HEK293T (cell line): ENCODE data around the gene ATP8A2.

Experiments
- CTCF ChIA-PET: fragments of 350-600 bp; formaldehyde crosslinking; extraction: SDS; loops from one replicate; lab custom pipeline; 2021; ENCODE audit warnings: antibody characterized with exemption, inconsistent platforms; lab: Yijun Ruan, JAX
- POLR2A ChIA-PET: fragments of 350-600 bp; formaldehyde crosslinking; extraction: SDS; loops from one replicate; lab custom pipeline; 2020; ENCODE audit warnings: antibody characterized with exemption, inconsistent platforms; lab: Yijun Ruan, JAX
- DNase-seq: peaks from one replicate; pipeline ENCODE4 v3.0.0; 2012; ENCODE audit warnings: mixed read lengths; ENCODE audit errors: extremely low spot score
- ARNT ChIP-seq: fragments of 450-650 bp; IDR thresholded peaks from 2 replicates; pipeline ENCODE4 v1.6.1; 2017; ENCODE audit warnings: mild to moderate bottlenecking
- BHLHE40 ChIP-seq: fragments of 450-650 bp; IDR thresholded peaks from 2 replicates; pipeline ENCODE4 v1.6.1; 2016; ENCODE audit warnings: mild to moderate bottlenecking, moderate library complexity, borderline replicate concordance
- CTBP1 ChIP-seq: fragments of 450-650 bp; IDR thresholded peaks from 2 replicates; pipeline ENCODE4 v1.6.1; 2016; ENCODE audit warnings: borderline replicate concordance
- ELF4 ChIP-seq: fragments of 450-650 bp; IDR thresholded peaks from 2 replicates; pipeline ENCODE4 v1.6.1; 2017; ENCODE audit warnings: antibody characterized with exemption
- FOXA1 ChIP-seq: fragments of 450-650 bp; IDR thresholded peaks from 2 replicates; pipeline ENCODE4 v1.6.1; 2016; ENCODE audit warnings: mild to moderate bottlenecking
- FOXK2 ChIP-seq: fragments of 450-650 bp; IDR thresholded peaks from 2 replicates; pipeline ENCODE4 v1.6.1; 2016; ENCODE audit warnings: mild to moderate bottlenecking
- FOXM1 ChIP-seq: fragments of 450-650 bp; IDR thresholded peaks from 2 replicates; pipeline ENCODE4 v1.6.1; 2017; ENCODE audit warnings: mild to moderate bottlenecking, borderline replicate concordance
- HDGF ChIP-seq: fragments of 450-650 bp; IDR thresholded peaks from 2 replicates; pipeline ENCODE4 v1.6.1; 2017; ENCODE audit warnings: antibody characterized with exemption, borderline replicate concordance
- L3MBTL2 ChIP-seq: fragments of 450-650 bp; conservative IDR thresholded peaks from 2 replicates; pipeline ENCODE4 v1.6.1; 2016; ENCODE audit warnings: mild to moderate bottlenecking
- LEF1 ChIP-seq: fragments of 450-650 bp; IDR thresholded peaks from 2 replicates; pipeline ENCODE4 v1.6.1; 2017; ENCODE audit warnings: mild to moderate bottlenecking, borderline replicate concordance
- NFRKB ChIP-seq: fragments of 450-650 bp; IDR thresholded peaks from 2 replicates; pipeline ENCODE4 v1.6.1; 2016; ENCODE audit warnings: mild to moderate bottlenecking, moderate library complexity
- SP1 ChIP-seq: fragments of 450-650 bp; IDR thresholded peaks from 2 replicates; pipeline ENCODE4 v1.6.1; 2017
- SUZ12 ChIP-seq: fragments of 450-650 bp; IDR thresholded peaks from 2 replicates; pipeline ENCODE4 v1.6.1; 2016; ENCODE audit warnings: mild to moderate bottlenecking
- TARDBP ChIP-seq: fragments of 450-650 bp; IDR thresholded peaks from 2 replicates; pipeline ENCODE4 v1.6.1; 2016
- ZNF384 ChIP-seq: fragments of 450-650 bp; IDR thresholded peaks from 2 replicates; pipeline ENCODE4 v1.6.1; 2016
- TF ChIP-seq, protein P1 (sequence below): fragments of 450-650 bp; IDR thresholded peaks from 2 replicates; pipeline ENCODE4 v1.6.1; 2016

ATP8A2 gene

DNA sequence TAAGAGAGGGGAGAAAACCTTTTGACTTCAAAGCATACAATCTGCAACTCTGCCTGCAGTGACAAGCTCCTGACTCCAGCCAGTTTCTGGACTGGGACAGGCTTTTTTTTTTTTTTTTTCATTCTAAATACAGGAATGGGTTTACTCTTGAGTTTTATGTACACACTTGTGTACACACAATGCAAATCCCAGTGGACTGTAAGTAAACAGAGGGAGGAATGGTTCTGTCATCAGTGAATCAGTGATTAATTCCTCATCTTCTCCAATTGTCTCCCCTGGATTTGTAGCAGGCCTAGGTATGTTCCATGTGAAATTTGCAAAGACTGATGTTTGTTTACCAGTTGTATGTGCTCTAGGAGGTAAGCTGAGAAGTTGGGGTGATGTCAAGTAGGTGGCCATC is 495.3 kb downstream of the ATP8A2 start:
- ChIA-PET CTCF (no interaction called here), POLR2A (no interaction called here)
- TF ChIP-seq TARDBP = no peak
- TF ChIP-seq CTBP1 = no peak
- no peak for TF ChIP-seq FOXM1
- no peak for TF ChIP-seq L3MBTL2
- TF ChIP-seq FOXK2 = no peak
- no peak for TF ChIP-seq FOXA1
- TF ChIP-seq HDGF = no peak
- no peak for TF ChIP-seq LEF1
- TF ChIP-seq BHLHE40 = no peak
- TF ChIP-seq ELF4 = no peak
- TF ChIP-seq, protein P1, sequence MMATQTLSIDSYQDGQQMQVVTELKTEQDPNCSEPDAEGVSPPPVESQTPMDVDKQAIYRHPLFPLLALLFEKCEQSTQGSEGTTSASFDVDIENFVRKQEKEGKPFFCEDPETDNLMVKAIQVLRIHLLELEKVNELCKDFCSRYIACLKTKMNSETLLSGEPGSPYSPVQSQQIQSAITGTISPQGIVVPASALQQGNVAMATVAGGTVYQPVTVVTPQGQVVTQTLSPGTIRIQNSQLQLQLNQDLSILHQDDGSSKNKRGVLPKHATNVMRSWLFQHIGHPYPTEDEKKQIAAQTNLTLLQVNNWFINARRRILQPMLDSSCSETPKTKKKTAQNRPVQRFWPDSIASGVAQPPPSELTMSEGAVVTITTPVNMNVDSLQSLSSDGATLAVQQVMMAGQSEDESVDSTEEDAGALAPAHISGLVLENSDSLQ = no peak
- TF ChIP-seq SUZ12 = no peak
- no peak for TF ChIP-seq SP1
- no peak for DNase-seq

DNA sequence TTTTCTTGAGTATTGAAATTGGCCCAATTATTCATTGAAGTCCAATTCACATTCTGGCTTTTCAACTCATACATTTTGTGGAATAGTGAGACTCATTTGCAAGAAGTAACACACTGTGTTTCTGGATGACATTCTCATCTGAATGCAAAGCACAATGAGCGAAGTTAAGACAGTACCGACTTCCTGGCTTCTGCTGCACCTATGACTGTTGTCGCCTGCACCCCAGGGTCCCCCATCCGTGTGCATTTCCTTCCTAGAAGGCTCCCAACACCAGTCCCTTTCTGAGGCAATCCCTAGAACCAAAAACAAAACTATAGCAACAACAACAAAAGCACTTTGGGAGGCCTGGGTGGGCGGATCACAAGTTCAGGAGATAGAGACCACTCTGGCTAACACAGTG is 496.7 kb downstream of the ATP8A2 start:
- no peak for TF ChIP-seq HDGF
- CTCF ChIA-PET = no interaction called here
- DNase-seq = no peak
- POLR2A ChIA-PET = no interaction called here

DNA sequence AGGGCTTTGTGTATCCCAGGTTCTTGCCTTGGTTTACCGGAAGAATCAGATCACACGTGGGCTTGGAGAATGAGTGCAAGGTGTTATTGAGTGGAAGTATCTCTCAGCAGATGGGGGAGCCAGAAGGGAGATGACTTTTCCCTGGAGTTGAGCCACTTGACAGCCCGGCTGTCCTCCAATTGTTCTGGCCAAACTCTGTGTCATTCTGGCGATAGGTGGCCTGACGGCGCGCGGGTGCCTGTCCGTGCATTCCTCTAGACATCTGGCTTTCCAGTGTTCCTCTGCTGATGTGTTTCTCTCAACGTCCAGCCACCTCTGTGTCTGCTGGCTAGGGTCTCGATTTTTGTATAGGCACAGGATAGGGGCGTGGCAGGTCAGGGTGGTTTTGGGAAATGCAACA is 498.2 kb downstream of the ATP8A2 start:
- ChIA-PET POLR2A (no interaction called here), CTCF (interaction anchor here (0.7 kb wide), 1 partner anchor 34 kb away, joined by 3 read pairs; no protein-coding TSS in a partner anchor)
- DNase-seq = no peak
- no peak for TF ChIP-seq FOXK2
- no peak for TF ChIP-seq ZNF384
- no peak for TF ChIP-seq ARNT
- no peak for TF ChIP-seq FOXA1
- TF ChIP-seq FOXM1 = no peak
- no peak for TF ChIP-seq ELF4
- TF ChIP-seq CTBP1 = no peak
- TF ChIP-seq SUZ12 = no peak
- no peak for TF ChIP-seq SP1
- TF ChIP-seq, protein P1 = no peak
- no peak for TF ChIP-seq HDGF
- TF ChIP-seq NFRKB = no peak

DNA sequence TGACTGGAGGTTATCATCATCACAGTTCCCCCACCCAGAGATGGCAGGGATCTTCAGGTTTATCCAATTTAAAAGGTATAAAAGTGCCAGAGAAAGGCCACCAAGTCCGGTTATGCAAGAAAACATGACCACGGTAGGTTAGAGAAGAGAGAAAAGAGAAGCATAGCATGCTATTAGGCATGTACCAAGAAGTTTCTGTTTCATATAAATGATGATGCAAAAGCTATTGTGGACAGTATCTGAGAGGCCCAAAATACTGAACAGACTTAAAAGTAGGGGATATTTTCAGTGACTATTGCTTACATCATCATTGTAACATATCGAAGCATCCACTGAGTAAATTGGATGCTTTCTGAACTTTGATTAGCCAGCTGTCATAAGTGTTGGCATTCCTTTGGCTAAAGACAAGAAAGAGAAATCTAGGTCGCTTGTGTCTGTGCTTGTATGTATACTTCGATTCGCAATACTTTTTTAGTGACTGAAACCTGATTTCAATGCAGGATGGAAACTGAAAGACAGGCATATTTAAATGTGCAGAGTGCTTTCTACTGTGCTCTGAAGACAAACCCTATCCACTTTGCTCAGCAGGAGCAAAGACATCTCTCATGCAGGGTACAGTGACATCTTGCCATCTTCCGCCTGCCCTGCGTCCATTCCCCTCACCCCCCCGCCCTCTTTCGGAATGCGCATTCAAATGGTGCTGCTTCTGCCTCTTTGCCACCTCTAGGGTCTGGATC is 499.8 kb downstream of the ATP8A2 start:
- TF ChIP-seq L3MBTL2 (no peak), ZNF384 (no peak), LEF1 (no peak), FOXA1 (no peak), FOXM1 (no peak), NFRKB (no peak), FOXK2 (no peak), ELF4 (no peak), ARNT (no peak), TARDBP (no peak), SUZ12 (no peak), BHLHE40 (no peak), CTBP1 (no peak)
- TF ChIP-seq, protein P1 = no peak
- no peak for DNase-seq
- ChIA-PET POLR2A (no interaction called here), CTCF (no interaction called here)

DNA sequence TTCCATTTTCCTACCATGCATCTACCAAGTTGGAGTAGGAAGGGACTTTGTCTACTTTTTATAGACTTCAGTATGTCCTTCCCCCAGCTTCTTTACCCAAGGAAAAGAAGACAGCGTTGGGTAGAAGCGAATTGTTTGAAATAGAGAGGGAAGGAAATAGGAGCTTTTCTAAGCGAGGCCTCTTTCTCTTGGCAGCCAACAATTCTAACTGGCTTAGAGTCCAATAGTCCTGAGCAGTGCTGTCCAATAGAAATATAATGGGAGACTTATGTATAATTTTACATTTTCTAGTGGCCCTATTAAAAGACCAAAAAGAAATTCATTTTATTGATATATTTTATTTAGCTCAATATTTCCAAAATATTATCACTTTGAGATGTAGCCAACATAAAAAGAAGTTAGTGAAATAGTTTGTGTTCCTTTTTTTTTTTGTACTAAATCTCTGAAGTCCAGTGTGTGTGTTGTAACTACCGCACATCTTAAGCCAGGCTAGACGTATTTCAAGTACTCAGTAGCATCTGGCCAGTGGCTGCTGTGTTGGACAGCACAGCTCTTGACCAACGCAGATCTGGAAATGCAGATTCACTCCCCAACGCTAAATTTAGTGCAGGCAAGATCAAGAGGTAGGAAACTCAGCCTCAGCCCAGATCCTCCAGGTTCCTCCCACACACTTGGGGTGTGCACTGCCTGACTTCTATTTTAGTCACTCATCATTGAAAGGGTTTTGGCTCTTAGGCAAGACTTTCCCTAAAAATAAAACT is 500.9 kb downstream of the ATP8A2 start:
- ChIA-PET POLR2A (no interaction called here), CTCF (no interaction called here)
- no peak for DNase-seq
- no peak for TF ChIP-seq FOXA1
- TF ChIP-seq NFRKB = no peak
- TF ChIP-seq LEF1 = no peak
- no peak for TF ChIP-seq FOXK2
- no peak for TF ChIP-seq ARNT
- TF ChIP-seq, protein P1 = no peak
- TF ChIP-seq HDGF = no peak
- TF ChIP-seq TARDBP = no peak
- TF ChIP-seq SUZ12 = no peak
- TF ChIP-seq BHLHE40 = no peak
- TF ChIP-seq ELF4 = no peak
- TF ChIP-seq SP1 = no peak
- TF ChIP-seq L3MBTL2 = no peak
- no peak for TF ChIP-seq CTBP1
- TF ChIP-seq ZNF384 = no peak
- TF ChIP-seq FOXM1 = no peak

DNA sequence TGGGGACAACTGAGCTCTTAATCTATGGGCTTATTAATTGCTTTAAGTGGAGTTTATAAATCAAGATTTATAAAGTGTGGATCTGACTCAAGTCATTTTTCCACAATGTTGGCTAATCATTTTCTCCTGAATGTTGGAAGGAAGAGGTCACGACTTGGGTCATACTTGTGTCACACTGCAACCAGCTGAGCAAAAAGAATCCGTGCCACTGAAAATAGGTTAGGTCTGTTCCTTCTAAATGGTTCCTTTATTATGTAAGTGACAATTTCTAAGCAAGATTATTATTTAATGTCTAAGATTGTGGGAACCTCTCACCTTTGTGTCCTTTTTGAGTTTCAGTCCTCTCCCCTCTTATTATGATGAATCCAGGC is 501.5 kb downstream of the ATP8A2 start:
- CTCF ChIA-PET = no interaction called here
- no peak for TF ChIP-seq SP1
- TF ChIP-seq HDGF = no peak

More for the DNA sequence above, 501.5 kb downstream of the ATP8A2 start:
- POLR2A ChIA-PET = no interaction called here
- no peak for DNase-seq
